Activated T-cell treated with anti-CD3 and anti-CD28 coated beads for 4 hours (primary cell): Measurements from ENCODE around the gene PCYOX1L.
"Not testable (repeated sequence)": the region's sequence is repeated elsewhere in the genome, so short reads cannot be mapped to it uniquely, and the experiment has no call there.

Experiments used
- DNase-seq: peaks from one replicate; pipeline ENCODE4 v3.0.0-alpha.2; 2020

Gene PCYOX1L

DNA sequence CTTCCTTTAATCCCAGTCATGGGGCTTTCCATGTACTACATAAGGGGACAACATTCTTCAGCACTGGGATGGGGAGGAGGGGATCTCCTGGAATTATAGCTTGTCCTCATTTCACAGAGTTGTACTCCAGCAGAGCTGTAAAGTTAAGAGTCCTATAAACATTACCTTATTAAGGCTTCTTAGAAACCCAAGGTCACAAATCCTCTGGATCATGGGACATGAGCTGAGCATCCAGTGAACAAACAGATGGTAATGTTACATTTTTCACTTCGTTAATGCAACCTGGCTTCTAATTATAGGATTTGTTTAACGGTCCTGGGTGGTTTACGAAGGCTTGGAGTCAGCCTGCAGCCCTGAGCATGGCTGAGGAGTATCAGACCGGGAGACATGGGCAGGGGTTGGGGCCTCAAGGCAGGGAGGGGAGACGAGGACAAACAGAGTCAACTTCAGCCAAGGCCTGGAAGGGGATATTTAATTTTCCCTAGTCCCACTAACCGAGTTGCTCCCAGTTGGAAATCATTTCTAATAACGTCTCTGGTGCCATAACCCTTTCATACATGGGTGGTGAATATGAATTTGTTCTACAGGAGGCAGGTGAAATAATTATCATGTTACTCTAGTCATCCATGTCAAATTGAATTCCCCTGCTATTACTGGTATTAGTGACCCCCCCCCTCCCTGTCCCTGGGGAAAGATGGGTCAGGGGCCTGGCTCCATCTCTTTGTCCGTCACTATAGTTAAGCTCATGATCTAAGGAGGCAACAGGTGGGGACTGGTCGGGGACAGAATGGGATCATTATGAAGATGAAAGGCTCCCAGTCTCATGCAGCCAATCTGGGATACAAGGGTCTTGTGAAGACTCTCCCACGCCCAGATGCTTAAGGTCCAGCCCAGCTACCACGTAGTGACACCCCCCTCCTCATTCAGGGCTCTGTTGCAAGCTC is 32.0 kb downstream of the PCYOX1L start:
- DNase-seq: no peak

GRCh38 chr5:149391076-149391475 is 33.2 kb downstream of the PCYOX1L start:
- not testable (repeated sequence) for DNase-seq

GRCh38 chr5:149391524-149391923 is 33.7 kb downstream of the PCYOX1L start:
- no peak for DNase-seq

DNA sequence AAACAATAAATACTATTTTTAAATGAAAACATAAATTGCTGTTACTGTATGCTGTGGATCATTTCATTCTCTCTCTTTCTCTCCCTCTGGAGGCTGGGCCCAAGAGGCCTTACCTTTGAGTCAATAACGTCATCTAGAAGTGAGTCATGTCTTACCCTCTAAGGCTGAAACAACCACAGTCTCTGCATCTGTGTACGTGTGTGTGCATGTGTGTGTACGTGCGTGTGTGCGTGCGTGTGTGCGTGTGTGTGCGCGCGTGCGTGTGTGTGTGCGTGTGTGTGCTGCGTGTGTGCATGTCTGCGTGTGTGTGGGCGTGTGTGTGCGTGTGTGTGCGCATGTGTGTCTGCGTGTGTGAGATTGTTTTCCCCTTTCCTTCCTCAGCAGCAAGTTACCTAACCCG is 34.9 kb downstream of the PCYOX1L start:
- no peak for DNase-seq

- DNase-seq: not testable (repeated sequence)
Observed at GRCh38 chr5:149394996-149395395, 37.1 kb downstream of the PCYOX1L start.

DNA sequence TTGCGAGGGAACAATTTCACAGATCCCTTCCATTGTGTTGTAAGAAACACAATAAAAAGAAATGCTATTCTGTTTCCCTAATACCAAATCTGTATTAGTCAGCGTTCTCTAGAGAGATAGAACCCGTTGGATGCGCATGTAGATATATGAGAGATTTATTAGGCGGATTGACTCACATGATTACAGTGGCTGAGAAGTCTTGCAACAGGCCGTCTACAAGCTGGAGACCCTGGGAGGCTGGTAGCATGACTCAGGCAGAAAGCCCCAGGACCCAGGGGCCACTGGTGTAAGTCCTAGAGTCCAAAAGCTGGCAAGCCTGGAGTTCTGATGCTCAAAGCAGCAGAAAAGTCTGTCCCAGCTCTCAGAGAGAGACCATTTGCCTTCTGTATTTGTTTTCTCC is 39.7 kb downstream of the PCYOX1L start:
- DNase-seq: no peak

DNA sequence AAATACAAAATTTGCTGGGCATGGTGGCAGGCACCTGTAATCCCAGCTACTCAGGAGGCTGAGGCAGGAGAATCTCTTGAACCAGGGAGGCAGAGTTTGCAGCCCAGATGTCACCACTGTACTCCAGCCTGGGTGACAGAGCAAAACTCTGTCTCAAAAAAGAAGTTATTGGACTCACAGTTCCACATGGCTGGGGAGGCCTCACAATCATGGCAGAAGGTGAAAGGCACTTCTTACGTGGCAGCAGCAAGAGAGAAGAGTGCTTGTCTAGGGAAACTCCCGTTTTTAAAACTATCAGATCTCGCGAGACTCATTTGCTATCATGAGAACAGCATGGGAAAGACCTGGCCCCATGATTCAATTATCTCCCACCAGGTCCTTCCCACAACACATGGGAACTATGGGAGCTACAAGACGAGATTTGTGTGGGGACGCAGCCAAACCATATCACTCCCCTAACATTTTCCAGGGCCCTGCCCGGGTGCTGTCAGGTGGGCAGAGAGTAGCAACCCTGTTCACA is 41.0 kb downstream of the PCYOX1L start:
- DNase-seq: not testable (repeated sequence)

- no peak for DNase-seq
Observed at GRCh38 chr5:149399775-149400174, 41.9 kb downstream of the PCYOX1L start.

GRCh38 chr5:149400304-149400703 is 42.5 kb downstream of the PCYOX1L start:
- no peak for DNase-seq

GRCh38 chr5:149401051-149401450 is 43.2 kb downstream of the PCYOX1L start:
- DNase-seq: no peak

DNA sequence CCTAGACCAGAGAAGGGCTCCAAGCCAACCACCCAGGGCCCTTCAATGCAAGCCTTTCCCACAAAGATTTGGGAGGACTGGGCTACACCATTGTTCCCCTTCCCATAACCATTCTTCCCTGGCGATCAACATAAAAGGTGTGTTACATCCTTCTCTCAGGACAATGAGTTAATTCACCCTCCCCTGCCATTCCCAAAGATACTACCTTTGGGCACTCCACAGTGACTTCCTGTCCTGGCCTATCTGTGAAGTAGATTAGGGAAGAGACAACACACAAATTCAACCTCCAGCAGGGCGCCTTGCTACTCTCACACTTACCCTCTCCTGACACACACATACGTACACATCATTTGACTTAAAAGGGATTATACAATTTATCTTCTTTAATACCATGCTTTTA is 44.4 kb downstream of the PCYOX1L start:
- no peak for DNase-seq

- no peak for DNase-seq
Observed at GRCh38 chr5:149403923-149404745, 46.3 kb downstream of the PCYOX1L start.

DNA sequence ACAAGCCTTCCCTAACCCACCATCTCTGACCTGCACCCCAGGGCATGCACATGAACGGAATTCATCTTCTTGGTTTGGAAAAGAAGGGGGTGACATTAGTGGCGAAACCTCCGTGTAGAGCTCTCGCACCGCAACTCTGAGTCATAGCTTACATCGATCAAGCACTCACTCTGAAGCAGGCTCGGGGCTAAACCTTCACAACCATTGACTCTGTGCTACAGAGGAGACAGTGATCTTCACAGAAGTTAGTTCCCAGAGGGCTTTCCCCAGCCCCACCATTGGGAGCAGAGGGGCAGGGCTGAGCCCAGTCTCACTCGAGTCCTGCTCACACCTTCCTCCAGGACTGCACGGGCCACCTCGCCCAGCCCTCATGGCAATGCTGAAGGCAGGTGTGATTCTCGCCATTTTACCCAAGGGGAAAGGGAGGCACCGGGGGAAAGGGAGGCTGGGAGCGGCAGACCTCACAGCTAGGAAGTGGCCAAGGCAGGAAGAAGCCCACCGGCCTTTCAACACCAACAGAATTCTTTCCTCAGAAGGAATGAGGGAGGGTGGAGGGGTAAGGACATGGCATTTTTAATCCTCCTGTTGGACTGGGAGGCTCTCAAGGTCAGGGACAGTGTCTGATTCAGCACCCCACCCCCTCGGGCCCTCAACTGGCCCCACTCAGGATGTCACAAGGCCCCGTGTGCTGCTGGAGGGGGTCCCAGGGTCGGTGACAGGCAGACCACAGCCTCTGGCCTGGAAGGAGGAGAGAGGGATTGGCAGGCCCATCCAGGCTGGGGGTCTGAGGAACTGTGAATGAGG is 47.1 kb downstream of the PCYOX1L start:
- DNase-seq: no peak

DNA sequence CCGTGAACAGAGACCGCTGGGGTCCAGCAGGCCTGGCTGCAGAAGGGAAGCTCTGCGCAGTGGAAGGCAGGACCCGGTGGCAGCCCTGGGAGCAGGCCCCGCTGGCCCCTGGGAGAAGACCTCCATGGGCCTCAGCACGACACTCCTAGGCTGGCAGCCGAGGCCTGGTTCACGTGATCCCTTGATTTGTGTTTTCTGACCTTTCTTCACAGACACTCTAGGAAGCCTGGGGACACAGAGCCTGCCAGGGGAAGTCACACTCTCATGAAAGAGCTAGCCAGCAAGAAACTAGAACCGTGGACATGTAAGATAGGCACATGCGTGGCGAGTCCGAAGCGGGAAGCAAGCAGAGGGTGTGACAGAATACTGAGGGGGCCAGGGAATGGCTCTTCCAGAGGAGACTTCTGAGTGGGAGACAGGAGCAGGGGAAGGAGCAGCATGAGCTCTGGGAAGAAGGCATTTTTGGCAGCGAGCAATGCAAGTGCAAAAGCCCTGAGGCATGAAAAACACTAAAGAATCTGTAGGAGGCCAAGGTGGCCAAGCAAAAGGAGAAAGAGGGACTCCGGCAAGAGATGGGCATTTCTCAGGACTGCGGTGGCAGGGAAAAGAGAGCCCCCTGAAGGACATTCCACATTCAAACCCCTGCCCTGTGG is 47.8 kb downstream of the PCYOX1L start:
- DNase-seq: no peak

GRCh38 chr5:149406203-149406978 is 48.5 kb downstream of the PCYOX1L start:
- DNase-seq: no peak

DNA sequence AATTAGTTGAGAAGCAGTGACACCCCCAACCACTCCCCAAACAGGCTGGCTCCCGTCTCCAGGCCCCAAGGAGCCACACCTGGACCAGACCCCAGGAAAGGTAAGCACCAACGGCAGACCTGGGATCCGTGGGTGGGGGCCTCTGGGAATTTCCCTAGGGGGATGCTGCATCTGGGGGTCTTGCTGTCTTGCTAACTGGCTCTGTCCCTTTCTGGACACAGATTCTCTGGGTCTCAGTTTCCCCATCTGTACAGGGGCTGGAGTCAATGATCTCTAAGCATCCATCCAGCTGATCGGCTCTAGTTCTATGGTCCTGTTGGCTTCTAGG is 49.1 kb downstream of the PCYOX1L start:
- DNase-seq: no peak

- no peak for DNase-seq
Observed at GRCh38 chr5:149407323-149408251, 49.7 kb downstream of the PCYOX1L start.

- no peak for DNase-seq
Observed at GRCh38 chr5:149408252-149409099, 50.6 kb downstream of the PCYOX1L start.

DNA sequence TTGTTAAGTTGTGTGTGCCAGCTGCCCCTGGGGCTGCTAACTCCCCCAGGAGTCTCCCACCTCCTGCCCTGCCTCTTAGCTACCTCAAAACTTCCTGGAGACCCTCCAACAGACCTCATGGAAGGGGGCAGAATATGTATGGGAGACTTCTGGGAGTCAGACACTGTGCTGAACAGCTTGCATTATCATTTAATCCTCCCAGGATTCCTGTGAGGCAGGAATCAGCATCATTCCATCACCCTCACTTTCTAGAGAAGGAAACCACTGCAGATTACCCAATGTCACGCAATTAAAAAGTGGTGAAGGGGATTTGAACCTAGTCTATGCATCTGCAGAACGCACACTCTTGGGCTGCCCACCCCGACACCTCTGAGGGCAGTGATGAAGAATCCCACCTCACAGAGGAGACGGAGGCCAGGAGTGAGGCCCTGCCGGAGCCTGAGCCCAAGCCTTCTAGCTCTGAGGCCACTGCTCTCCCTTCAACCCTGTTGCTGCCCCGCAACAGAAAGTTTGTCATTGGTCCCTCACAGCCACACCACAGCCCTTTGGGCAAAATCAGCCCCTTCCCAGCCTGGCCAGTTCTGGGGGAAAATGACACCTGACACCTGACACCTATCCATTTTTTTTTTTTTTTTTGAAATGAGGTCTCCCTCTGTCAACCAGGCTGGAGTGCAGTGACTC is 51.6 kb downstream of the PCYOX1L start:
- no peak for DNase-seq
